GM19395 (cell line): ENCODE data around the gene GIT1.

Source experiments
- ATAC-seq: cut with Tn5 transposase; IDR thresholded peaks from one replicate; pipeline ENCODE4 v1.9.1; 2021; ENCODE audit warnings: mild to moderate bottlenecking, moderate library complexity; ENCODE audit not compliant: unreplicated experiment

The GIT1 gene

GRCh38 chr17:29581583-29582253 is 7.7 kb downstream of the GIT1 start:
- ATAC-seq, result no peak

- ATAC-seq, result no peak
Observed at GRCh38 chr17:29579866-29580771, 9.3 kb downstream of the GIT1 start.

- ATAC-seq, result no peak
Observed at GRCh38 chr17:29578626-29579485, 10.6 kb downstream of the GIT1 start.

- no peak for ATAC-seq
Observed at GRCh38 chr17:29577385-29578211, 11.8 kb downstream of the GIT1 start.

GRCh38 chr17:29577001-29577370 is 12.5 kb downstream of the GIT1 start:
- no peak for ATAC-seq

GRCh38 chr17:29576214-29577000 is 13.0 kb downstream of the GIT1 start:
- no peak for ATAC-seq

GRCh38 chr17:29575511-29576213 is 13.8 kb downstream of the GIT1 start:
- no peak for ATAC-seq

GRCh38 chr17:29574732-29575510 is 14.5 kb downstream of the GIT1 start:
- ATAC-seq, result no peak

- no peak for ATAC-seq
Observed at GRCh38 chr17:29573871-29574731, 15.3 kb downstream of the GIT1 start.

- ATAC-seq, result no peak
Observed at GRCh38 chr17:29573558-29573869, 15.9 kb downstream of the GIT1 start.

- no peak for ATAC-seq
Observed at GRCh38 chr17:29572691-29573557, 16.5 kb downstream of the GIT1 start.

- ATAC-seq, result no peak
Observed at GRCh38 chr17:29571883-29572681, 17.4 kb downstream of the GIT1 start.

- ATAC-seq, result no peak
Observed at GRCh38 chr17:29571486-29571882, 18.0 kb downstream of the GIT1 start.

GRCh38 chr17:29570521-29570920 is 18.9 kb downstream of the GIT1 start:
- no peak for ATAC-seq

GRCh38 chr17:29569245-29569950 is 20.1 kb downstream of the GIT1 start:
- ATAC-seq, result no peak
